Renal cortical epithelial cell (primary cell): Measurements from ENCODE around the gene MFSD1. TPM values are rescaled to one million over a fixed set of nuclear protein-coding genes. Genes with fewer than 3 reads are reported as not detected.
A peak's percentile ranks its signal among the peaks of the same experiment; 100 is the strongest.

Experiments
- DNase-seq: peaks from one replicate; pipeline ENCODE4 v3.0.0-alpha.2; 2011; ENCODE audit warnings: low read depth
- total RNA-seq: library from RNA; depleted of rRNA; stranded (reverse); fragments of >200 nt; gene quantifications from 2 replicates; pipeline ENCODE4 v1.2.3, GENCODE V29; 2014

The MFSD1 gene
- total RNA-seq, 1 donor from 2014 or later = 97.6 TPM

GRCh38 chr3:158809642-158810041 is 7.8 kb downstream of the MFSD1 start:
- DNase-seq = no peak

- DNase-seq = no peak
These were observed 9.2 kb downstream of the MFSD1 start for GRCh38 chr3:158810823-158811724.

GRCh38 chr3:158819282-158819681 is 17.4 kb downstream of the MFSD1 start:
- DNase-seq = no peak

GRCh38 chr3:158820521-158820920 is 18.7 kb downstream of the MFSD1 start:
- DNase-seq = no peak

- no peak for DNase-seq
These were observed 20.0 kb downstream of the MFSD1 start for GRCh38 chr3:158821847-158822246.

GRCh38 chr3:158823426-158823825 is 21.6 kb downstream of the MFSD1 start:
- no peak for DNase-seq

- no peak for DNase-seq
These were observed 25.9 kb downstream of the MFSD1 start for GRCh38 chr3:158827773-158828172.

- peak; percentile 22 for DNase-seq
These were observed 28.5 kb downstream of the MFSD1 start for GRCh38 chr3:158830391-158830790.

- DNase-seq = no peak
These were observed 30.0 kb downstream of the MFSD1 start for GRCh38 chr3:158831861-158832260.

- DNase-seq = no peak
These were observed 33.8 kb downstream of the MFSD1 start for GRCh38 chr3:158835631-158836030.

GRCh38 chr3:158836312-158836711 is 34.5 kb downstream of the MFSD1 start:
- DNase-seq = no peak

- DNase-seq = no peak
These were observed 35.4 kb downstream of the MFSD1 start for GRCh38 chr3:158837240-158837639.

- no peak for DNase-seq
These were observed 38.1 kb downstream of the MFSD1 start for GRCh38 chr3:158839966-158840365.

- no peak for DNase-seq
These were observed 39.5 kb downstream of the MFSD1 start for GRCh38 chr3:158841387-158841786.

GRCh38 chr3:158842976-158843375 is 41.1 kb downstream of the MFSD1 start:
- no peak for DNase-seq

GRCh38 chr3:158845765-158846350 is 44.0 kb downstream of the MFSD1 start:
- DNase-seq = peak; percentile 49

GRCh38 chr3:158846803-158847451 is 45.1 kb downstream of the MFSD1 start:
- DNase-seq = no peak

GRCh38 chr3:158847452-158847821 is 45.6 kb downstream of the MFSD1 start:
- no peak for DNase-seq

GRCh38 chr3:158847885-158848284 is 46.0 kb downstream of the MFSD1 start:
- DNase-seq = no peak

GRCh38 chr3:158849757-158850156 is 47.9 kb downstream of the MFSD1 start:
- no peak for DNase-seq

- no peak for DNase-seq
These were observed 57.5 kb downstream of the MFSD1 start for GRCh38 chr3:158859362-158859761.

- no peak for DNase-seq
These were observed 61.4 kb downstream of the MFSD1 start for GRCh38 chr3:158863247-158863646.

- DNase-seq = no peak
These were observed 62.6 kb downstream of the MFSD1 start for GRCh38 chr3:158864492-158864891.
